ENCODE data around the gene MIGA2.

DNA sequence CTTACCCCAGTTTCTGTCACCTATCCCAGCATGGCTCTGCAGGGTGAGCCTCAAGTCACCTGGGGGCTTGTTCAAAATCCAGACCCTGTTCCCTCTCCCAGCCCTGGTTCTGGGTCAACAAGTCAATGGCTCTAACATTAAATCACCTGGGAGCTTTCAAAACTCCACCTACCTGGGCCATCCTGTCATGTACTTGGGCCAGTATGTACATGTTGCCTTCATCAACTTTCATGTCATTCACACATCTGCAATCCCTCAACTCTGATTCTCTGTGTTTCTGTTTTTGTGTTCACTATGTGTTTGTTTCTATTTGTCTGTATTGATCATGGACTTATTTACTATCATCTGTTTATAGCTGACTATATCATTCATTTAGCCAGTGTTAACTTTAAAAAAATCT lies 6.2 kb upstream of the MIGA2 start:
- TF ChIP-seq CTCF (IDR thresholded peaks at IDR 0.05) (no peak), POLR2A (IDR thresholded peaks at IDR 0.05) (no peak)

All from transverse colon (tissue), 3 donors.